NCI-H345 (cell line): Measurements from ENCODE around the gene DSCAM.
"Not testable (repeated sequence)": the region's sequence is repeated elsewhere in the genome, so short reads cannot be mapped to it uniquely, and the experiment has no call there.

ENCODE experiments used
- DNase-seq: peaks from one replicate; lab custom pipeline; 2025; lab: John Stamatoyannopoulos, UW

Gene DSCAM

DNA sequence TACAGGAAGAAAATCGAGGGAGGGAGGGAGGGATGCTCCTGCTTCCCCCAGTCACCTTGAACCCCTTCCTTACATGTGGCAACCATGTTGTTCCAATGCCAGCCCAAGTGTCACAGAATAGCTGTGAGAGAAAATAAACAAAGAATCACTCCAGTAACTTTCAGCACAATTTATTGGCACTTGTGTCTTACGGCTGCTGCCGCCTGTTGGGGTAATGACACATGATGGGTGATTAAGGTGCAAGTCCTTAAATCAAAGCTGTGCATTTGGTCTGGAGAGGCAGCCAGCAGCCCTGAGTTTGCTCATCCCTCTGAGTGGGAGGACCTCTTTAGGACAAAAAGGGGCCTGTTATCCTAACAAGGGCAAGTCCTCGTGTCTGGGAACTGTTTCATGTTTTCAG, 602.0 kb downstream of the DSCAM start:
- DNase-seq, result peak; percentile 12

DNA sequence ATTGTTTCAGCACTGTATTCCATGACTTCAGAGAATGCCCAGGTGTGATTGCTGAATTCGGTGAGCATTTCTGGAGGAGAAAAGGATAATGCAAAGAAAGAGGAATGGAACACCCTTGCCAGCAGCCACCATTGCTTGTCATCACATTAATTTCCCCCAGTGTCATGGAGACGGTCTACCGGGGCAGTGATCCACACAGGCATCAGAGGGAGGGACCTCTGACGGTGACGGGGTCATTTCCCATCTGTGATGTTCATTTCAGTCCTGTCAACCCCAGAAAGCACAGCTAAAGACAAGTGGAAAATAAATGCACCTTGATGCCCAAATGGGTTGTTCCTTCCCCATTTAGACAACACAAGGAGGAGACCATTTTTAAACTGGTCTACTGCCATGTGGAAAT, 603.3 kb downstream of the DSCAM start:
- DNase-seq, result no peak

DNA sequence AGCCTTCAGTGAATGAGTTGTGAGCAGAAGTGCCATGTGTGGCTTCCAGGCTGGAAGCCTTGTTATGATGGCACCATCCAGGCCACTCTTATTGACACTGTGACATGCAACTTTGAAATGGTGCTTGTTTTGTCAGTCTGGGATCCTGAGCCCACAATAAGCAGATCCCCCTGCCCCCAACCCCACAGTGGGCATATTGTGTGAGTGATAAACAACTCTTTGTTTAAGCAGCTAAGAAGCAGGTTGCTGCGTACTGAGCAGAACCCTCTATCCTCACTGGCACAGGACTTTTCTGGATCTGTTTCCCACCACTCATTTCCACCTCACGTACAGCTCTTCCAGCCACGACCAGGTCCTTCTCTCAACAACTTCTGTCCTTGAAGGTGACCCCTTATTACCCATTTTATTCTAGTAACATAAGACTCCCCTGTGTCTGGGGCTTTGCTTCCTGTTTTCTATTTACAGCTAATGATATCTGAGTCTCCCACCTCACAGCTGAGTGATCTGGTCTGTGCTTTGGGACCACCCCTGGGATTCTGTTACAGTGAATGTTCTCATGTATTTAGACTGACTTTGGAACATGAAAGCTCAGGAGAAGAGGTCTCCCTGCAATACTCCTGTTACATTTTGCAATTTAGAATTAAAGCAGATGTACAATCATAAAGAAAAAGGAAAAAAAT, 604.2 kb downstream of the DSCAM start:
- DNase-seq, result no peak

DNA sequence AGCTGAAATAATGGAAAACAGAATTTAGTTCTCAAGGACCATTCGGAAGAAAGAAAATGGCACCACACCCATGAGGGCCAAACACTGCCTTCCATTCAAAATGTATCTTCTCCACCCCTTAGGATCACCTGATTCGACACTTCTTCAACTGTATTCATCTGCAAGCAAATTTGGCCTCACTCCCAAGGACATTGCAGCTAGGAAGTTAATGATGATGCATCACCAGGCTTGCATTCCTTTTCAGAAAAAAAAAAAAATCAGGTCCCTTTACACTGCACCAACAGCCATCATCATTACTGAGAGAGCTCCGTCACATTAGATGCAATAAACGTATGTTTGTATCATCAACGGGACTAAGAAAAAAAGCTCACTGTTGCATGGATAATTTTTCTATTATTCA, 611.4 kb downstream of the DSCAM start:
- no peak for DNase-seq

DNA sequence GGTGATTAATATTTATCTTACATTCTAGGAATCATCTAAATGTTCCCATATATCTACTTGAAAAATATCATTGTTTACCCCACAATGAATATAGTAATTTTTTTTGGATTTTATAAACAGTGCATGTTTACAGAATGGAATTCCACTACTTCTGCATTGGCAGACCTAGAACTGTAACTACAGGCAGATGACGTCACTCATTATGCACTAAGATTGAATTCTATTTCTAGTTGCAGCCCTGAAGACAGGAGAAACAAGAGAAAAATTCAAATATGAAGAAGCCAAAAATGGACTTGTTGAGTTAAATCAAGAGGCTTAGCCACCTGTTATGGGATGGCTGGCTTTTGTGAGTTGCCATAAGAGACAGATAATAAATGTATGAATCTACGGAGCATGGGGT, 615.0 kb downstream of the DSCAM start:
- no peak for DNase-seq

DNA sequence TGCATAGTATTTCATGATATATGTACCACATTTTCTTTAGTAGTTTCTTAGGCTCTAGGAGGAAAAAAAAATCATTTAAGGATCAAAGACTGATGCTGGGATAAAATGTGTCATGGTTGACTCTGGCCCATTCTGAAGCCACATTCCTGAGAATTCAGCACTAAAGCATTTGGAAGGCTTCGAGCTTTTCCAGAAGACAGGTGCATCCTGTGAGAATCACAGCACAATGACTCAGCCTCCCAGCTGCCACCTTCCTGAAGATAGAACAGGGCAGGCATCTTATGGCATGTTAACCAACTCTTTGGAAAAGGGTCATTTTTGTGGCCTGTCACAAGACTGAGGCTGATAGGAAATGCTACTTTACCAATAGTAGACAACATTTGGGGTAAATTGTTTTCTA, 619.9 kb downstream of the DSCAM start:
- DNase-seq, result no peak

DNA sequence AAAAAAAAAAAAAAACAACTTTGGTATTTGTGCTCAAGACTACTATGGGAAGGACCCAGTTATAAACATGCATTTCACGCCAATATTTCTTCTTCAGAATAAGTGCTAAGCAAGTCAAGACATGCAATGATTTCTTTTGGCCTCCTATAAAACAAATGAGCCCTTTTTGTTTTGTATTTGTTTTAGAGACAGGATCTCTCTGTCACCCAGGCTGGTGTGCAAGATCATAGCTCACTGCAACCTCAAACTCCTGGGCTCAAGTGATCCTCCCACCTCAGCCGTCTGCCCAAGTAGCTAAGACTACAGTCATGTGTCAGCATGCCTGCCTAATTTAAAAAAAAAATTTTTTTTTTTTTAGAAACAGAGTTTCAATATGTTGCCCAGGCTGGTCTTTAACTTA, 631.0 kb downstream of the DSCAM start:
- DNase-seq, result peak; percentile 13

DNA sequence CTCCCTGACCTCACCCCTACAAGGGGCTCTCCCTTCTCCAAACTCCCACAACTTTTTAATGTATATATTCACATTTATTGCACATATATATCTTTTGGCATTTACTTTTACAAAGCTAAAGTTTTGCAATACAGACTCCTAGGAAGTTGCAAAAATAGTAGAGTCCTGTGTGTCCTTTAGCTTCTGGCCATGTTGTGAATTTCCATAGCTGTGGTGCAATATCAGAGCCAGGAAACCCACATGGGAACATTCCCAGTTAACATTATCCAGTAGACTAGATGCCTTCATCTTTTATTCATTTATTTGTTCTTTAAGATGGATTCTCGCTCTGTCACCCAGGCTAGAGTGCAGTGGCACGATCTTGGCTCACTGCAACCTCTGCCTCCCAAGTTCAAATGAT, 636.7 kb downstream of the DSCAM start:
- no peak for DNase-seq

DNA sequence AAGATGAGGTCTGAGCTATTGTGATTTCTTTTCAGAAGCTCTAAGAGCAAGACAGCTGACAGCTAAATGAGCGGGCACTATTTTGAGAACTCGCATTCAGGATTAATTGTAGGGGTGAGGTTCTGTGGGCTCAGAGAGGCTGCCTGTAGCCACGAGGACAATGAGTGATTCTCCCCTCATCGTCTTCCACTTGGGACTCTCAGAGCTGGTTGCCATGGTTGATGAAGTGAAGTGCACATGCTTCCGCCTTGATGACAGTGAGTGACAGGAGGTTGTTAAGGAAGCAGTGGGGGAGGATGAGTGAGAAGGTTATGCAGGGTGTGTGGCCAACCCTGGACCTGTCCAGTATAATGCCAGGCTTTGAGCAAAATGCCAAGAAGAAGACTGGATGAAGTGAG, 638.0 kb downstream of the DSCAM start:
- peak; percentile 48 for DNase-seq

DNA sequence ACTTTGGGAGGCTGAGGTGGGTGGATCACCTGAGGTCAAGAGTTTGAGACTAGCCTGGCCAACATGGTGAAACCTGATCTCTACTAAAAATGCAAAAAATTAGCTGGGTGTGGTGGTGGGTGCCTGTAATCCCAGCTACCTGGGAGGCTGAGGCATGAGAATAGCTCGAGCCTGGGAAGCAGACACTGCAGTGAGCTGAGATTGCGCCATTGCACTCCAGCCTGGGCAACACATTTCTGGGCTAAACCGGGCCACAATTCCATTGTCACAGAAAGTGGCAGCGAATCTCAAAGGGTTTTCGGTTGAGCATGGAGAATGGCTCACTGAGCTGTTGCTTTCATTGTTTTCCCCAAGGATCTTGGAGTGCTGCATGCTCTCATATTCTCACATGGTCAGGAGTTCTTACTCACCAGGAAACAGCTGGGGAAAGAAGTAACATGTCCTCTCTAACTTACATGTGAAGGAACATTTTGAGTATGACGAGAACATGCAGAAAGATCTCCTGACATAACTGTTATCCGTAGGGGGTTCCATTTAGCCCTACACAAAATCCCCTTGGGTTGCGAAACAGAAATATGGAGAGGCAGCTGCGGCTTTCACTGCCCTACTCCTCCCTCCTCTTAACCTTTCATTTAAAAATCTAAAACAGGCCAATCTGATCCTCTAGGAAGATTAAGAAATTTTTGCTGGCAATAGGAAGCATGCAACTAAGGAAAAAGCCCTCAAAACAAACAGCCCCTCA, 638.6 kb downstream of the DSCAM start:
- DNase-seq, result peak; percentile 18

DNA sequence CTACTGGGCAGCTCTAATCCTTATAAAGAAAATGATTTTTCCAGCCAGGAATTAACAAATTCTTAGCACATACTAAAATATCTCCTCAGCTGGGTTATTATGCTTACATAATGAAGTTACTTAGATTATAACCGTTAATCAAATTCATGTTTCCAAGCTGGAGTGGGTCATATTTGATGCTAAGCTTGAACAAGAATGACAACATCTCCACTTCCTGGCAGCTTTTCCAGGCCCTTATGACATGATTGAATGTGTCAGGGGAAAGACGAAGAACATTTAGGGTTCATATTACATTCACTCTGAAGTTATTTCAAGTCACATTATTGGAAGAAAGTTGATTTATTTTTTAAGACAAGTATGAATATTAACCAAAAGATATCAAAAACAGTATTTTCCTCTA, 646.0 kb downstream of the DSCAM start:
- no peak for DNase-seq

DNA sequence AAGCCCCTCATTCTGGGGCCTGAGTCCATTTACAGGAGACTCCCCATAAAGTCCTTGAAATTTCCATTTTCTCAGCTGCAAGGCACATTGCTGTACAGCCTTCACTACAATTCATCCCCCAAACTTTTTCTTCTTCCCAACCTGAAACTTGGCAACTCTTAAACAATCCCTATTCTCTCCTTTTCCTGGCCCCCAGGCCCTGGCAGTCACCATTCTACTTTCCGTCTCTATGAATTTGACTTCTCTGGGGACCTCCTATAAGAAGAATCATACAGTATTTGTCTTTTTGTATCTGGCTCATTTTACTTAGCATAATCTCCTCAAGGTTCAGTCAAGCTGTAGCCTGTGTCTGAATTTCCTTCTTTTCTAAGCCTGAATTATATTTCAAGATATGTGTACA, 646.8 kb downstream of the DSCAM start:
- no peak for DNase-seq

DNA sequence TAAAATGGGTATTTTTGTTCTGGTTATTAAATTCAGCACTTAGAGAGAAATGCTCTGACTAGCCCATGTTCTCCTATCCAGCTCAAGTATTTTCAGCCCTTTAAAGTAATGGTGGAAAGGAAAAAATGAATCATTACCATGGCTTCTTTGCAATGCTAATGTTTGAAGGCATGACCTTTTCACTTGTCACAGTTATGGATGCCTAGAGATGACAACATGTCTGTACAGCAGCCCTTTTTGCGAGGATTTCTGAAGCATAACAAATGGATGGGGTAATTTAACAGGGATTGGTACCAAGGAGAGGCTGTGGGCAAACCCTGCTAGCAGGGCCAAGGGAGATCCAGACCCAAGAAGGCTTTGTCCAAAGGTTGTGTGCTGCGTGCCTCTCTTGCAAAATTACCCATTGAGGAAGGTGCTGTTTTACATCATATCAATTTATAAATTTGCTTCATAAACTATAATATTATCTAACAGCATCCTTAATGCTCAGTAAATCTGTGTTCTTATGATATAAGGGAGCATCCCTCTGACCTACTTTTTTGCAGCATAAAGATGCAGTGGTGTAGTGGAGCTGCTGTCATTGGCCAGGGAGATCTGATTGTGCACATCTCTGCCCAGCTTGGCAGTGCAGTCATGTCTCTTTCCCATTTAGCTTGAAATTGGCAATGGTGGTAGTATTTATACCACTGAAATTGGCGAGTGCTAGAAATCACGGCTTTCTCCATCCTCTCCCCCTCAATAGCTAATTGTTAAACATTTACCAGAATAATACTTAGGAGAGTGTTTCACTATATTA, 652.6 kb downstream of the DSCAM start:
- no peak for DNase-seq

DNA sequence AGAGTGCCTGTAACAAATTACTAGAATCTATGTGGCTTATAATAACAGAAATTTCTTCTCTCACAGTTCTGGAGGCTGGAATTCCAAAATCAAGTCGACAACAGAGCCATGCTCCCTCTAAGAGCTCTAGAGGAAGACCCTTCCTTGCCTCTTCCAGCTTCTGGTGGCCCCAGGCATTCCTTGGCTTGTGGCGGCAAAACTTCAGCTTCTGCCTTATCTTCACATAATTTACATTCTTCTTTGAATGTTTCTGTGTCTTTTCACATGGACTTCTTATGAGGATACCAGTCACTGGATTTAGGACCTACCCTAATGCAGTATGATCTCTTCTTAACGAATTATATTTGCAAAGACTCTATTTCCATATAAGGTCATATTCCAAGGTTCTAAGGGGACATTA, 655.3 kb downstream of the DSCAM start:
- no peak for DNase-seq

DNA sequence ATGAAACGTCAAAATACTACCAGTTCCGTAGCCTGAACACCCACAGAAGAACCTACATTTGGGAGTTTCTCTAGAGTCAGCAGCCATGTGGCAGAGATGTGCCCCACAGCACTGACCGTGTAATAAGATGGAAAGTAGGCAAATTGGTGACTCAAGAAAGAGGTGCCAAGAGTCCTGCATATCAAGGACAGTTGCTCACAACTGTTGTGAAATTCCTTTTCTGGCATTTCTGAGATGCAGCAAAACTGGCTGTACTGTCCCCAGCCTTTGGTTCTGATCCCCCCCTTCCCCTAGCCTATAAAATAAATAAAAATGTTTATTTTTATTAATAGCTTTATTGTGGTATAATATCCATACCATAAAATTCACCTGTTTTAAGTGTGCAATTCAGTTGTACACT, 655.8 kb downstream of the DSCAM start:
- DNase-seq, result no peak

DNA sequence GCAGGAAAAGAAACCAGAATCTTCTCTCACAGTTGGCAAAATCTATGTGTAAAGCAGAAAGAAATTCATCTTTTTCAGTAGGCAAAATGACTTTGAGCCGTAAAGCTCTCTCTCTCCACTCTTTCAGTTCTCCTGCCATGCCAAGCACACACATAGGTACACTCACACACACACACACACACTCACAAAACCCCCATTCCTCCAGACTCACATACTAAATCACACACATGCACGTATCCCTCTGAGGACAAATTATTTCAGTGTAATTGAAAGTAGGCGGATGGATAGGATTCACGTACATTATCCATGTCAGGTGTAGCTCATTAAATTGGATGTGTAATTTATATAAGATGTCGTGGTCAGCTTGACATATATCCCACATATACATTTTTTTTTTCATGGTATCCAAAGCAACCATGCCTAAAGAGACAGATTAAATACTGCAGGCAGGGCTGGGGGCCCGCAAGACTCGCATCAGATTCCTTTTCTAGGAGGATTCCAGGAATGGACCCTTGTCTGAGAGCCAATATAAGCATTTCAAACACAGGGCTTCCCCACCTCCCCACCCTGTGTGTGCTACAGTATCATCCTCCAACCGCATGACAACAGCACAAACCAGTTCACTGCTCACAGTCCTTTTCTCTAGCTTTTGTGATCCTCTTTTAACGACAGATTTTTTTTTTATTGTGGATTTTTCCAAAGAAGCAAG, 658.9 kb downstream of the DSCAM start:
- no peak for DNase-seq

DNA sequence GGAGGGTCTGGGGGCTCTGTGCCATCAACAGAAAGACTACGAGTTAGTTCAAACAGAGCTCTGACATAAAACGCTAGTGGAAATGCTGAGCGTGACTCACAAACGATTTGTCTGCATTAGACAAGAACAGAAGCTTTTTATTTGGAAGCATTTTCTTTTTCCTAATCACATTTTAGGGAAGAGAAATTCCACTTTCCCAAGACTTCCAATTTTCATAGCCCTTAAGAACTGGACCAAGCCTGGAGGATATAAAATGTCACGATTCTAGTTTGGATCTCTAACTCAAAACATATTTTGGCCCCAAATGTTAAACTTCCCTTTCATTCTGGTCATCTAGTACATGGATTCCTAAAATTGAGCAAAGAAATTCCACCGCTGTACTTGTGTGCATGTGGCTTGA, 659.7 kb downstream of the DSCAM start:
- no peak for DNase-seq

DNA sequence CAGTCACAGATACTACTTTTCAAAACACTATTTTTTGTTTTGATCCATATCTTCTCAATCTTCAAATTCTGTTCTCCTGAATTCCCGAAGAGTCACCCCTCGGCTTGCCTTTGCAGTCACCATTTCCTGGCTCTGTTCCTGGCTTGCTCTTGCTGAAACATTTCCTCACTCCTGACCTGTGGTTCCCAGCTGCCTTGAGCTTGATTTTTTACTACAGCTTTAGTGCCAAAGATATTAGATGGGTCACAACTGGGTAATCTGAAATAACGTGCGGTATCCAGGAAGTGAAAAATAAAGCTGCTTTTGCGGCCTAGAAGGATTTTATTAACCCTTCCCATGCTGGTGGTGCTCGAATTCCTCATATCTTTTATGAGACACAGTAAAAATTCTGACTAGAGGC, 660.9 kb downstream of the DSCAM start:
- no peak for DNase-seq

DNA sequence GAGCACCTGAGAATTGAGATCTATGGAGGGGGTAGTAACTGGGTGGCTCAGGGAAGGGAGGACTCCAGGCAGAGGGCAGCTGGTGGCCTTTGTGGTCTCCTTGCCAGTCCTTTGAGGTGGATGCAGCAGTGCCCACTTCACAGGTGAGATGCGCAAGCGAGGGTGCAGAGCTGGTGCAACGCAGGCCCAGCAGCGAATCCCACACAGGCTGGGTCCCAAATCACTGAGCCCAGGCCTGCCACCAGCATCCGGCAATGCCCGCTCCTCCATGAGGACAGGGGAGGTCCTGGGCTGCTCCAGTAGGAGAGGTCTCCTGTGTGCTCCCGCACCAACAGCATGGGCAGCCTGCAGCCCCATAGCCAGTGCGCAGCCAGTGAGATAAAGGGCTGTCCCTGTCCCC, 661.8 kb downstream of the DSCAM start:
- no peak for DNase-seq

DNA sequence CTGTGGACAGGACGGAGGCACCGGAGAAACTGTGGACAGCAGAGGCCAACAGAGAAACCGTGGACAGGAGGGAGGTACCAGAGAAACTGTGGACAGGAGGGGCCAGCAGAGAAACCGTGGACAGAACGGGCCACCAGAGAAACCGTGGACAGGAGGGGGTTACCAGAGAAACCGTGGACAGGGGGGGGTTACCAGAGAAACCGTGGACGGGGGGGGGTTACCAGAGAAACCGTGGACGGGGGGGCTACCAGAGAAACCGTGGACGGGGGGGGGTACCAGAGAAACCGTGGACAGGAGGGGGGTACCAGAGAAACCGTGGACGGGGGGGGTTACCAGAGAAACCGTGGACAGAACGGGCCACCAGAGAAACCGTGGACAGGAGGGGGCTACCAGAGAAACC, 664.5 kb downstream of the DSCAM start:
- DNase-seq, result not testable (repeated sequence)

DNA sequence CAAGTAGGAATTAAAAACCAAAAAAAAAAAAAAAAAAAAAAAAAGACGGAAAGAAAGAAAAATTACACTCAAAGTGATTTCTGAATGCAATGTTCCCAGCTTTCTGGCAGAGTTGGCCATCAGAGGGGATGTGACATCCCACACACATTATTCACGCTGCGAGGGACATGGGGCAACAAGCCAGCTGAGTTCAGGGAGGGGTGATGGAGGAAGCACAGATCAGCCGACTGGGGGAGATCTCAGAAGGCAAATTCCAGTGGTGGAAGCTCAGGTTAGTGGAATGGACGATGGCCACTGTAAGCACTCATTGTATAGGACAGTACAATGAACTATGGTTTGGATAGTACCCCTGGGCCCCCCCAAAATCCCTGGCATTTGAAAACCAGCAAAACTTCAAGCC, 667.8 kb downstream of the DSCAM start:
- no peak for DNase-seq

DNA sequence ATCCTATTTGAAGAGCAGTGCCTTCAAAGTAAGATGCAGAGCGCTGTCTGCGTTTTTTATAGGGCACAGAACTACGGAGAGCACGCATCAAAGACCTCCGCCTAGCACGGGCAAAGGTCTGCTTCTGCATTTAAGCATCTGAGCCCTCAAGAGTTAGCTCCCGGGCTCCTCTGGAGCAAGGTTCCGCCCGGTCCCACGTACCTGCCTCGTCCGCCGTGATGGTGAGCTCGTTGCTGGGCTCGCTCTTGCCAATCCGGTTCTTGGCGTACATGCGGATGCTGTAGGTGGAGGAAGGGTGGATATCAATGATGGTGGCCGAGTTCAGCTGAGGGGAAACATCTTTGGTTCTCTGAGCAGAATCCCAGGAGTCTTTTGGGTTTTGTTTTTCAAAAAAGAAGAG, 668.2 kb downstream of the DSCAM start:
- no peak for DNase-seq

DNA sequence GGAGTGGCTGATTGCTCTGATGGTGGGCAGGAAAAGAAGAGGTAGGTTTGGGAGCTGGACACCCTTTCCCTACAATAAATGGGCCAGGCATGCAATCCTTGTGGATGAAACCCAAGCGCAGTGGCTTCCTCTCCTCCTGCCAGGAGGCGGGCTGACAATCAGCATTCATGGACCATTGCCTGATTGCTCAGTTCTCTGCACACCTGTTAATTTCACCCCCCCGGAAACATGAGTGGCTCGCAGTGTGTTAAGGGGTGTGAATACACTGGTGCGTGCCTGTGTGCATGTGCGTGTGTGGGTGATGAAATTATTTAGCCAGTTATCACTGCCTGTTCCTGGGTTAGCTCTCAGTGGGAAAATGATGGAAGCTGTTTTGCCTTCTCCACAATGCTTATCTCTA, 669.0 kb downstream of the DSCAM start:
- DNase-seq, result peak; percentile 50
